ENCODE data around the gene ZNF576. TPM values are rescaled to one million over a fixed set of nuclear protein-coding genes. Genes with fewer than 3 reads are reported as not detected.
A peak's percentile ranks its signal among the peaks of the same experiment; 100 is the strongest.
"Not testable (repeated sequence)": the region's sequence is repeated elsewhere in the genome, so short reads cannot be mapped to it uniquely, and the experiment has no call there.

ZNF576 gene
- polyA plus RNA-seq, 1 donor, result 11.6 TPM

DNA sequence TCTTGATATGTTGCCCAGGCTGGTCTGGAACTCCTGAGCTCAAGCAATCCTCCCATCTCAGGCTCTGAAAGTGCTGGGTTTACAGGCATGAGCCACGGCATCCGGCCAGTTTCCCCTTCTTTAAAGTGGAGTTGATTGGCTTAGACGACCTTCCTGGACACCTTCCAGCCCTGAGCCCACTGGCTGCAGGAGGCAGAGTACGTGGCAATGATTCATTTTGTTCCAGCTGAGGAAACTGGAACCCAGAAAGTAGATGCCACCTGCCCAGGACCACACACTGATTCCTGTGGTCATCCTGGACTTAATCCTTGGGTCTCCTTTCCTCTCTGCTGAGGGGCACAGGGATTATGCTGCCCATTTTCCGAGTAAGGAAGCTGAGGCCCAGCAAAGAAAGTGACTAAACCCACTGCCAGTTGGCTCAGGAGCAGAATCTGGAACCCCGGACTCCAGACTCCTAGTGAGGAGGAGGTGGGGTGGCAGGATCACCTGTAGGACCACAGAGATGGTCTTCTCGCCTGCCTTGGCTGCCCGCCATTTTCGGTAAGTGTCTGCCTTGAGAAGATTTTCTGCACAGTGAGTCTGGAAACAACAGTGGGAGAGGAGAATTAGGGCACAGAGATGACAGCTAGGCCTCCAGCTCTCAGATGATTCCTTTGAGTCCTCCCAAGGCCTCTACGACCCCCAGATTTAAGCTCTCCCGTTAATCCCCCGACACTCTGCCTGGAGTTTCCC is 21.8 kb upstream of the ZNF576 start:
- no peak for DNase-seq

GRCh38 chr19:43575156-43575950 is 21.0 kb upstream of the ZNF576 start, which contains the start of the genes PINLYP and XRCC1:
PINLYP (plus strand) TSS chr19:43575801; CDS start chr19:43577192, 1,391 bp downstream.
XRCC1 (minus strand) TSS chr19:43575527; CDS start chr19:43575458, 69 bp downstream.
- peak; percentile 99 for DNase-seq

- no peak for DNase-seq
Observed at GRCh38 chr19:43575955-43576878, 20.2 kb upstream of the ZNF576 start.

GRCh38 chr19:43578787-43579186 is 17.6 kb upstream of the ZNF576 start:
- DNase-seq, result no peak

GRCh38 chr19:43581467-43581866 is 14.9 kb upstream of the ZNF576 start:
- no peak for DNase-seq

DNA sequence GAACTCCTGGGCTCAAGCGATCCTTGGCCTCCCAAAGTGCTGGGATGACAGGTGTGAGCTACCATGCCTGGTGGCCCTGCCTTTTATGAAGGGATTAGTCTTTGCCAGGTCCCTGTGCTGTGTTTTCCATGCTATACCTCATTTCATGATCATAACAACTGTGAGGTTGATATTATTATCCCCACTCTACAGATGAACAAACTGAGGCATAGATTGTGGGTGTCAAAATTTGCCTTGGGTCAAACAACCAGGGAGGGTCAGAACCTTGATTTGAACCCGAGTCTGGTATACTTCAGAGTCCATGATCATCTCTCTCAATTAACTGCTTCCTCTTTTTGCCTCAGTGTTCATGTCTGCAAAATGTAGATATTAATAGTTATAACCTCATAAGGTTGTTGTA is 13.9 kb upstream of the ZNF576 start:
- no peak for DNase-seq

GRCh38 chr19:43584484-43584883 is 11.9 kb upstream of the ZNF576 start:
- no peak for DNase-seq

- no peak for DNase-seq
Observed at GRCh38 chr19:43586346-43586745, 10.0 kb upstream of the ZNF576 start.

- not testable (repeated sequence) for DNase-seq
Observed at GRCh38 chr19:43587029-43587428, 9.4 kb upstream of the ZNF576 start.

DNA sequence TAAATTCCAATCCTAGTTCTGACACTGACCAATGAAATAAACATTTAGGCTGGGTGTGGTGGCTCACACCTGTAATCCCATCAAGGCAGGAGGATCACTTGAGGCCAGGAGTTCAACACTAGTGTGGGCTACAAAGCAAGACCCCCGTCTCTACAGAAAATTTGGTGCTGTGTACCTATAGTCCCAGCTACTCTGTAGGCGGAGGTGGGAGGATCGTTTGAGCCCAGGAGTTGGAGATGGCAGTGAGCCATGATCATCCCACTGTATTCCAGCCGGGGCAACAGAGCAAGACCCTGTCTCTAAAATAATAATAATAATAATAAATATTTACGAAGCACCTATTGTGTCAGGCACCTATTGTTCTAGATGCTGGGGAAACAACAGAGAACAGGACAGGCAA is 7.1 kb upstream of the ZNF576 start:
- DNase-seq, result no peak

- no peak for DNase-seq
Observed at GRCh38 chr19:43589678-43590077, 6.7 kb upstream of the ZNF576 start.

DNA sequence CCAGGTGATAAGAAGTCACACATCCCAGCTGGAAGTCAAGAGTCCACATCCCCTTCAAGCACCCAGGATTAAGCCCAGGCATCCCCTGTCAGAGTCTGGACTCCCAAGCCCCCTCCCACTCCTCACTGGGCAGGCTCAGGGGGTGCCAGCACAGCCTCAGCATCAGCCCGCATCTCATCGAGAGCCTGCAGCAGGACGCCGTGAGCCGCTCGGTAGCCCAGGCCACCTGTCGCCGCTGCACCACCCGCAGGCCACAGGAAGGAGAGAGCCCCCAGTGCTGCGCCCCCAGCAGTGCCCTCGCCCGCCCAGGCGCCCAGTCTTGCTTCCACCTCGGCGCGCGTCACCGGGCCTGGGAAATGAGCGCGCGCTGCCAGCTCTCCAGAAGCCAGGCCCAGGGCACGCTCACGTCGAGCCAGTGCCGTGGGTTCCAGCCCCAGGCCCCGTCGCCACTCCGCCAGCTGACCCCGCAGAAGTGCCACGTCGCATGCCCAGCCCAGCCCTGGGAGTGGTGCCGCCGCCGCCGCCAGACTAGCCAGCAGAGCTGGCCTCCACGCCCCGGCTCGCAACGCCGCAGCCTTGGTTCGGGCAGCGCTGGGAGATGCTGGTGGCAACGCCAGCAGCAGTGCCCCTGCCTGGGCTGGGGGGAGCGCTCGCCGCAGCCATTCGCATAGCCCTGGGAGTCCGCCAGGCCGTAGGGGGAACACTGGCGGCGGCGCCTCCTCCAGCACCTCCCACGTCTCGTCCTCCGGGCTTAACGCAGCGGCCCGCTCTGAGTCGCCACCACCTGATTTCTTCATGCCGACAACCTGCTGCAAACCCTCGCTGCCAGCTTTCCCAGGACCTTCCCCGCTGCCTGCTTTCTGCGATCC is 4.3 kb upstream of the ZNF576 start:
- DNase-seq, result no peak

GRCh38 chr19:43592800-43593350 is 3.5 kb upstream of the ZNF576 start:
- DNase-seq, result no peak

DNA sequence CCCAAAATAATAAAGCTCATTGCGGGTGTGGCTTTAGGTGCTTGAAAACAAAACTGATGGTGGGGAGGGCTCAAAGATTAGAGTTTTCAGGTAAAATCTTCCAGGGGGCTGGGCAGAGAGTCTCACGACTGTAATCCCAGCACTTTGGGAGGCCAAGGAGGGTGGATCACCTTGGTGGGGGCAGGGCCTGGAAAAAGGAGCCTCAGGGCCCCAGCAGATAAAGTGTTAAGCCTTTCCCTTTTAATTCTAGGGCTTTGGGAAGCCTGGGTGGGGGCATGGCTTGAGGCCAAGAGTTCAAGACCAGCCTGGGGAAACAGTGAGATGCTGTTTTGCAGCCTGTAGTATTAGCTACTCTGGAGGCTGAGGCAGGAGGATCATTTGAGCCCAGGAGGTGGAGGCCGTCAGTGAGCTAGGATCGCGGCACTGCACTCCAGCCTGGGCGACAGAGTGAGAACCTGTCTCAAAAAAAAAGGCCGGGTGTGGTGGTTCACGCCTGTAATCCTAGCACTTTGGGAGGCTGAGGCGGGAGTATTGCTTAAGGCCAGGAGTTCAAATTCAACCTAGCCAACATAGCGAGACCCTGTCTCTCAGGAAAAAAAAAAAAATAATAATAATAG is 2.2 kb upstream of the ZNF576 start:
- no peak for DNase-seq

DNA sequence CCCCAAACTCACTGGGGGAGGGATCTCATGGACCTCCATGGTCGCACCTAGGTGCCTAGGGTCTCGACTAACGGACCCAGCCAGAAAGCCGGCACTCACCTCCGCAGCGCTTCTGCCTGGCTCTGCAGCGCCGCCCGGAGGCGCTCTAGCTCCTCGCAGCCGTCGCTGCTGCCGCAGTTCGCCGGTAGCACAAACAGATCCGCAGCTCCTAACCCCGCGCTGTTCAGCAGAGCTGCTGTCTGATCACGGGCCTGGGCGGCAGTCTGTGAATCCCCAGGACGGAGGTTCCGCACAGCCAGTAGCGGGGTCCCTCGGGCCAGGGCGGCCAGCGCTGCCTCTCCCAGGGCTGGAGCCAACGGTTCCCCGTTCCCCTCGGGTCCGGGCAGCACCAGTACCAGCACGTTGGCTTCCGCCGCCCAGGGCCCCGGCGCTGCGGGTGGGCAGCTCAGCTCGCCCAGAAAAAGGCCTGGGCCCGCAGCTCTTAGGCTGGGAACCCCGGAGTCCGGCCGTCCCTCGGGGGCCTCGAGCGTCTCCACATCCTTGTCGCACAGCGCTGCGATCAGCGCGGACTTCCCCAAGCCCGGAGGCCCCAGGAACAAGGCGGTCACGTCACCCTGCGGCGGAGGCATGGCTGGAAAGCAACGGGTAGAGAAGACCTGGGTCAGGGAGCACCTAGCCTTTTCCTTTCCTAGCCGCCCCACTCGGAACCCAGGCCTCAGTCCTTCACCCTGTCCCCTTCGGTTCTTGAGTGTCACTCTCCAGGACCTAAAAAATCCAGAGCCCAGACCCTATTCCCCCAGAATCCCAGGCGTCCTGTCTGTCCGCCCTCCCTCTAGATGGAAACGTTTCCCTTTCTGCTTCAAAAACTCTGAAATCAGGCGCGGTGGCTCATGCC is 1.4 kb upstream of the ZNF576 start:
- peak; percentile 49 for DNase-seq

- no peak for DNase-seq
Observed at GRCh38 chr19:43595605-43595998, 793 bp upstream of the ZNF576 start.

DNA sequence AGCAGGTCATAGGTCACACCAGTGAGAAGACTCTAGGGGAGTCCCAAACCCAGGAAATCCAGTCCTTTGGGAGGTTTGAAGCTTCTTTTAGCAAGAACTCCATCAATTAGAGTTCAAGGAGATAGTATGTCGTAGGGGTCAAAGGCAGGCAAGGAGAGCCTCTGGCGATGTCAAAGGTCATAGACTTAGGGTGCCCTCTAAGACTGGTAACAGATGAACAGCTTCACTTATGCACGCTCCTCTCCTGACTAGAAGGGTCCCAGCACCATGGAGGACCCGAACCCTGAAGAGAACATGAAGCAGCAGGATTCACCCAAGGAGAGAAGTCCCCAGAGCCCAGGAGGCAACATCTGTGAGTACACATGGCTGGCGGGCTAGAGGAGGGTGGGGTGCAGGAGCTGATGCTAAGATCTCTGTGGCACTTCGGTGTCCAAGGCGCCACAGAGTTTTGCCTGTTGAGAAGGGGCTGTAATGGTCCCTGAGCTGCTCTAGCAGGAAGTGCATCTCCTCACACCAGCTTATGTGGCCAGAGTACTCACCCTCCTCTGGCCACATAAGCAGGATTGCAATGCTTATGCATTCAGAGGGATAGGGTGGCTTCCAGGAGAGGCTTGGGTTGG is 557 bp downstream of the ZNF576 start:
- no peak for DNase-seq

- no peak for DNase-seq
Observed at GRCh38 chr19:43597876-43598275, 1.5 kb downstream of the ZNF576 start.
